SHP77 (cell line): Measurements from ENCODE around the gene USP20.
A peak's percentile ranks its signal among the peaks of the same experiment; 100 is the strongest.
"Not testable (repeated sequence)": the region's sequence is repeated elsewhere in the genome, so short reads cannot be mapped to it uniquely, and the experiment has no call there.

ENCODE experiments used
- DNase-seq, 2 experiments: peaks; one replicate each; lab custom pipeline; 2025; lab: John Stamatoyannopoulos, UW

USP20 gene

GRCh38 chr9:129835128-129835859 is at the start of gene USP20, which contains the start of gene C9orf78:
USP20 (plus strand) TSS chr9:129835458; CDS start chr9:129852556, 17,098 bp downstream.
C9orf78 (minus strand) TSS chr9:129835275; CDS start chr9:129835221, 54 bp downstream.
- peak; percentile 92 to 96 for DNase-seq

- DNase-seq: no peak
Observed at GRCh38 chr9:129785866-129786265, 49.4 kb upstream of the USP20 start.

- no peak for DNase-seq
Observed at GRCh38 chr9:129786481-129786880, 48.8 kb upstream of the USP20 start.

- DNase-seq: no peak
Observed at GRCh38 chr9:129794549-129794948, 40.7 kb upstream of the USP20 start.

DNA sequence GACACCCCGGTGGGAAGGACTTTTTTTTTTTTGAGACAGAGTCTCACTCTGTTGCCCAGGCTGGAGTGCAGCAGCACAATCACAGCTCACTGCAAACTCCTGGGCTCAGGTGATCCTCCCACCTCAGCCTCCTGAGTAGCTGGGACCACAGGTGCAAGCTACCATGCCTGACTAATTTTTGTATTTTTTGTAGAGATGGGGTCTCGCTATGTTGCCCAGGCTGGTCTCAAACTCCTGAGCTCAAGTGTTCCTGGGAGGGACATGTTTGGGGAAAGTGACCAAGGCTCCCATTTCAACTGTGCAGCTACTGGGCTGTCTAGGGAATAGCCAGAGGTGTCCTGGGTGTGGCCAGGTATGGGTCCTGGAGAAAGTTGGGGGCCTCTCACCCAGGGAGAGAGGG is 39.2 kb upstream of the USP20 start:
- DNase-seq: not testable (repeated sequence)

- no peak for DNase-seq
Observed at GRCh38 chr9:129798973-129799372, 36.3 kb upstream of the USP20 start.

DNA sequence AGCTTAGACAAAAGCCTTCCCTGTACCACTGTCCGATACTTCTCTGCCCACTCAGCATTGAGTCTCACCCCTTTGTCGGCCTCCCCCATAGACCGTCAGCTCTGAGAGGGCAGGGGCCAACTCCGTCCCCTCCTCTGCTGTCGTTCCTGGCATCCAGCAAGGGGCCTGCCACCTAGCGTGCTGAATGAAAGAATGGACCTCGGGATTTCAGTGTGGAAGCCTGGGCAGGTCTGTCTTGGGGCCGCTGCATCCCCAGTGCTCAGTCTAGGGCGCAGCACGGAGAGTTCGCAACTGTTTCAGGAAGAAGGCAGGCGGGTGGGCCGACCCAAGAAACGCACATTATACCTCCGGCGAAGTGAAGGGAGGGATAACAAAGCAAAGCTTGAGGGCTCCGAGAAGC is 33.8 kb upstream of the USP20 start:
- no peak for DNase-seq

DNA sequence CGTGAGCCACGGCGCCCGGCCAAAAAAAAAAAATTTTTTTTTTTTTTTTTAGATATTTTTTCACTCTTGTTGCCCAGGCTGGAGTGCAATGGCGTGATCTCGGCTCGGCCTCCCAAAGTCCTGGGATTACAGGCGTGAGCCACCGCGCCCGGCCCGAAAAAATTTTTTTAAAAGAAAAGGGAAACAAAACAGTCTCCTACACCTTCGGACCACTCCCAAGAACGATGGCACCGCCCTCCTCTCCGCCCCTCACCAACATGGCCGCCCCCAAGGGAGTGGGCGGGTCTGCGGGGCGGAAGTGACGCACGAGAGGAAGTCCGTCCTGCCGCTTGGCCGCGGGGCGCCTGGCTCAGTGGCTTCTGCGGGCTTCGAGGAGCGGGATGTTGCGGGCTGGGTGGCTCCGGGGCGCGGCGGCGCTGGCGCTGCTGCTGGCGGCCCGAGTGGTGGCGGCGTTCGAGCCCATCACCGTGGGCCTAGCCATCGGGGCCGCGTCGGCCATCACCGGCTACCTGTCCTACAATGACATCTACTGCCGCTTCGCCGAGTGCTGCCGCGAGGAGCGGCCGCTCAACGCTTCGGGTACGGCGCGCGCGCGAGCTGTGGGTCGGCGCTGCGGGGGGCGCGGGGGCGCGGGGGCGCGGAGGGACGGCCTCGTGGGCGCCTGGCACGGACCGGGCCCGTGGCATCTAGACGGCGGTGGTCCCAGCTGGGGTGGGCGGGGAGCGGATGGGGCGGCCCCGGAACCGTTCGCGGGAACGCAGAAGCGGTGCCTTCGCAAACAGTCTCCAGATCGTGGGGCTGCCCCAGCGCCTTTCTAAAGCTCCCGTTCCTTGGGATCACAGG is 32.2 kb upstream of the USP20 start, which contains the start of gene TOR1B:
TSS of gene TOR1B (plus strand) at position 352 of the 843 bp plus-strand sequence. CDS start at position 381, 29 bp downstream.
- peak; percentile 81 to 85 for DNase-seq

DNA sequence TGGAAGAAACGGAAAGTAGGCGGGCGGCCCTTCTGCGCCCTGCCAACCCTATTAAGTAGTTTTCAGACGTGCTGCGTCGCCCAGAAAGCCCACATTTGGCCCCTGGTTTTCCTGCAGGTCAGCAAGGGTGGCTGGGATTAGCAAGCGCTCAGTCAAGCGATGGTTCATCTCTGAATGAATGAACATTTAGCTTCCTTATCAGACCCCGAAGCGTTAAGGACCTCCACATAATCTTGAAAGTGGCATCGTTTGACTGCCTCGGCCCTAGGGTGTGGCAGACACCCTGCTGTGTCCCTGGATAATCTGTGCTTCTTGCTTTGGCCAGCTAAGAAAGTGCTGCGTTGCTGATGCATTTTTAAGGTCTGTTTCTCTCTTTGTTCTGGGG is 31.6 kb upstream of the USP20 start:
- no peak for DNase-seq

DNA sequence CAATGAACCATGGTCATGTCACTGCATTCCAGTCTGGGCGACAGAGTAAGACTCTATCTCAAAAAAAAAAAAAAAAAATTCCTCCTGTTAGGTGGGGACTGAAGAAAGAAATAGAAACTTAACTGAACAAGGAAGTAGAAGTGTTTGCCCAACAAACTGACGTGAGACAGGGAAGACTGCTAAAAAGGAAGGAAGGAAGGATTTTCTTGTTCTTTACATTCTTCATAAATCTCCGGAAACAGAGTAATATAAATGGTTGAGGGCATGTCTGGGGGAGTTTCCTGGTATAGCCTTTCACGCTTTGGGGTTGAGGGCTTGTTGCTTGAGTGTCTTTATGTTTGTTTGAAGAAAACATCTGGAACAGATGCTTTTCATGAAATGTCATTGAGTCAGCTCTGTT is 29.2 kb upstream of the USP20 start:
- DNase-seq: no peak

DNA sequence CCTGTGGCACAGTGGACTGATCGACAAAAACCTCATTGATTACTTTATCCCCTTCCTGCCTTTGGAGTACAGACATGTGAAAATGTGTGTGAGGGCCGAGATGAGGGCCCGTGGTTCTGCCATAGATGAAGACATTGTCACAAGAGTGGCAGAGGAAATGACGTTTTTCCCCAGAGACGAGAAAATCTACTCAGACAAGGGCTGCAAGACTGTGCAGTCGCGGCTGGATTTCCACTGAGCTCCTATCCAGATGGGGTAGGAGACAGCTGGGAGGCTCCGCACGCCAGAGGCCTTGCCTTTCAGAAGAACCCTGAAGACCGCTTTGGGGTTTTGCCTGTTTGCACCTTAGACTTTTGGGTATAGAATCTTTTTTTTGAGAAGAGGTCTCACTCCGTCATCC is 25.9 kb upstream of the USP20 start:
- DNase-seq: no peak

DNA sequence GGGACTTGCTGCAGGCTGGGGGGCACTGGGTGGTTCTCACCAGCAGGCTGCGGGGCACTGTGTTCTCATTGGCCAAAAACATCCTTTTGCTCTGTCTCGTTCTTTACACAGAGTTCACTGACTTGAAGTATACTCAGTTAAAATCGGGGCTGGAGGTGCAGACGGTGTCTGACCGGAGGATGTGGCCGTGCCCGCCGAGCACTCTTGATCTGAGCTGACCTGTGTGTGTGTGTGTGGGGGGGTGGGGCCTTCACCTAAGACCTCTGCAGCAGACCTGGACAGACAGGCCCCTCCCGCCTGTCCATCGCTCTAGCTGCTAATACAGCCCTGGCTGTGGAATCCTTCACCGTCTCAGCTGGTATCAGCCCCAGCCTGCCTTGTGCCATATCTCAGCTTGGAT is 25.1 kb upstream of the USP20 start:
- no peak for DNase-seq

GRCh38 chr9:129810788-129811187 is 24.5 kb upstream of the USP20 start:
- DNase-seq: no peak

DNA sequence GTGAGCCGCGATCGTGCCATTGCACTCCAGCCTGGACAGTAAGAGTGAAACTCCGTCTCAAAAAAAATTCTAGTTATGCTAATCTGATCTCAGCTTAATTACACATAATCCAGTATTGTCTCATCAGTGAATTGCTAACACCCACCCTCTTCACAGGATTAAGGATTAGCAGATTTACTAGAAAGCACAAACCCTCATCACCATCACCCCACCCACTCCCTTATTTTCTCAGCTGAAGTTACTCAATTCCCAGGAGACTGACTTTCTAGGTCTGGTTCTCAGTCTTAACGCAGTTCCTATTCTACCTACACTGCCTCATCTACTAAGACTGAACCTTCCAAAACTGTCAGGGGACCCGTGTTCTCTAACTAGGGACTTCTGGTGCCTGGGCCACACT is 23.3 kb upstream of the USP20 start:
- no peak for DNase-seq

DNA sequence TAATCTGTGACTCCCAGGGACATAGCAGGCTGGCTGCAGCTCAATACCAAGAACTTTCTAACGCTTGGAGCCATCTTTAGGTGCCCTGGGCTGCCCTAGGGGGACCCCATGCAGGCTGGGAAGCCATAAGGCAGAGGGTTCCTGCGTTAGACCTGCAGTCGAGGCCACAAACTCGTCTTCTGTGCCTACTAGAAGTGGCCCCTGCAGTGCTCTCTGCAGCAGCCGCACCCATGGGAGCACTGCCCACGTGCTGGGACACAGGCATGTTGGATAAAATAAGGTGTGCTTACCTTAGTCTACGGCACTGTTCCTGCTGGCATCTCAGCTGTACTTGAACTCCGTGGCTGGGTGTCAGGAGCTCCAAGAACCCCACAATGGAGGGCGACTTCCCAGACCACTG is 22.9 kb upstream of the USP20 start:
- DNase-seq: no peak

DNA sequence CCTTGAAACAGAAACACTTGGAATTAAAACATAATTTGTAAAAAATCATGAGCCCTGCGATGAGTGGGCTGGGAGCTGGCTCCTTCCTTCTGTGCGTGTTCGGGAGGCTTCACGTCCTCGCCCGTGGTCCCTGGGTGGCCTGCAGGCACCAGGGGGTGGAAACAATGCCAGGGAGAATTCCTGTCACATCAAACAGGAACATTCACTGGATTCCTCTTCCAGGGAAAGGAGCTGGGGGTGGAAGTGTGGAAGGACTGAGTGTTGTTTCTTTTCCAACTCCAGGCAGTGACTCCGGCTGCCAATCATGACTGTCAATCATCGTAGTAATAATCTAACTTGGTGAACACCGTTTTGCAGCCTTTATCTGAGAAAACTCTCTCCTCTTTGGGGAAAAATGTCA is 21.6 kb upstream of the USP20 start:
- DNase-seq: no peak

GRCh38 chr9:129814432-129815223 is 20.6 kb upstream of the USP20 start:
- no peak for DNase-seq

DNA sequence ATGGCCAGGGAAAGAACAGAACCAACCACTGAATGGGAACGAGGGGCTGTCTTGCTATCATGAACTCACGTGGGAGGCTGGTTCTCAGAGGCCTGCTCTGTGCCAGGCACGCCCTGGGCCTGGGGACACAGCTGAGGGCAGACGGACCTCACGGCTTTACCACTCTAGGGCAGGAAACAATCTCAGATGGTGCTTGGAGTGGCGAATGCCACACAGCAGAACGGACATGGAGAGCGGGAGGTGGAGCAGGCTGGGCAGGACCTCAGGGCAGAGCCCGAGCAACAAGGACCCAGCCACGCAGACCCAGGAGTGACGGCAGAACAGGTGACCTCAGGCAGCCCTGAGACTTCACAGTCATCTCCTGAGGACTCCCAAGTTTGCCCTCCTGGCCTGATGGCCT is 20.0 kb upstream of the USP20 start:
- no peak for DNase-seq

DNA sequence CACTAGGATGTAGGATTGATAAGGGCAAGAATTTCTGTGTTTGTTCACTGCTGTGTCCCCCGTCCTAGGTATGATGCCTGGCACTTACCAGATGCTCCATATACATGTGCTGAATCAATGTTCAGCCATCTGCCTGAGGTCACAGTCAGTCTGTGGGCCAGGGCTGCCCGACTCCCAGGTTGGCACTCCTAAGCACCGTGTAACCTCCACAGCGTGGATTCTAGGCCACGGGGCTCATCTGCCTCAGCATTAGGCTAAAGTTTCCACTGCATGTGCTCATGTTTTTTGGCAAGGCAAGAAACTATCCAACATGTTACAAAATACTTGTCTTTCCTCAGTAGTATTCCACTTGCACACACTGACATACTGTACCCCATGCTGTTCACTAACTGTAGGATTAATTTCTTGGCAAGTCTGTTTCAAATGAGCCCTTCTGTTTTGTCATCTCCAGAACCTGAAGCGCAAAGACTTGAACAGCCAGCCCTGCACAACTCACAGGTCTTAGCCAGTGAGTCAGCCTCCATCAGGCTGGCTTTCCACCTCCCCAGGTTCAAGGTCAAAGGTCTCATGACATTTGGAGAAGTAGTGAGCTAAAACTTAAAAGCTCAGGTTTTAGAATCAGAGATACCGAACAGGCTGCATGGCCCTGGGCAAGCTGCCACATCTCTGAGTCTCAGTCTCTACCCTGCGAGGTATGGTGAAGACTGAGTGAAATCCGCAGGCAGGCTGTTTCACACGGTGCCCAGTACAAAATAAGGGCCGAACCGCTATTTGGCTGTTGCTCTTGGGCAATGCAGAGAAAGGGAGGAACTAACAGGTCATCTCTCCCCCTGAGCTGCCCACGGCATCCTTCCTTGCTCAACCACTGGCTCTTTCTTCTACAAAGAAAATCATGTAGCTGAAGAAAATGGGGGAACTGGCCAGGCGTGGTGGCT is 18.5 kb upstream of the USP20 start:
- no peak for DNase-seq

DNA sequence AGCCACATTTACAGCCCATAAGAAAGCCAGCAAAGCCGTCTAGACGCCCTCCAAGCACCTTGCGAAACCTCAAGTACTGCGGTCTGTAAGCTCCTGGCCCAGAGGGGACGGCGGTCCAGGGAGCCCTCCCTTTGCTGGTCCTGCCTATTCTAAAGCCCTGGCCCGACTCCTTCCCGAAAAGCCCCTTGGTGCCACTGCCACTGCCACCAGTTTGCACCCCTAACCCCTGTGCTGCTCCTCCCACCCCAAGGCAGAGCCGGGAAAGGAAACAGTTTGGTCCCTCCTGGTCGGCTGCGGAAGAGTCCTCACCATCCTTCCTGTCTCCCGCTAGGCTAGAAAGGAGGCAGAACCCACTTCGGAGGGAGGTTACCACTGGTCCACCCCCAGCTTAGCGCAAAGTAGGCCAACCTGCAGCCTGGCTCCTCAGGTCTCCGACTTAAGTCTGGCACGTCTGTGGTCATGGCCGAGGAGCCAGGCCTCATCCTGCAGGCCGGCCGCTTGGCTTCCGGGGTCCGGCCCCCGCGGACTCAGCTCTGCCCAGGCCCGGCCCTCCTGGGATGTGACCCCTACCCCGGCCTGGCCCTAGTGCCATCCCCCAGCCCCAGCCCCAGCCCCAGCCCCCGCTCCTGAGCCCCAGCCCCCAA is 12.2 kb upstream of the USP20 start:
- DNase-seq: peak in 1 of 2 experiments; percentile 20

DNA sequence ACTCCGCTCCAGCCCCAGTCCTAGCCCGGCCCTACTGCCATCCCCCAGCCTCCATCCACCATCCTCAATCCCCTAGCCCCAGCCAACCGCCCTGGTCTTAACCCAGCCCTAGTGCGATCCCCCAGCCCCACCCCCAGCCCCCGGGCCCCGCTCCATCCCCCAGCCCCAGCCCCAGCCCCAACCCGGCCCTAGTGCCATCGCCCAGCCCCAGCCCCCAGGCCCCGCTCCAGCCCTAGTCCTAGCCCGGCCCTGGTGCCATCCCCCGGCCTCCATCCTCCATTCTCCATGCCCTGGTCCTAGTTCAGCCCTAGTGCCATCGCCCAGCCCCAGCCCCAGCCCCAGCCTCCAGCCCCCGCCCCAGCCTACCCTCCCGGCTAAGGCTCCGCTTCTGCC is 11.7 kb upstream of the USP20 start:
- DNase-seq: no peak
